Anterior cingulate cortex (tissue), 58 donors: Measurements from ENCODE around the gene CR1L.
"Not testable (repeated sequence)": the region's sequence is repeated elsewhere in the genome, so short reads cannot be mapped to it uniquely, and the experiment has no call there.

ENCODE experiments used
- DNase-seq, 58 donors: peaks; one replicate each; lab custom pipeline; 2025; lab: John Stamatoyannopoulos, UW

The CR1L gene

GRCh38 chr1:207676153-207676552, 31.2 kb downstream of the CR1L start:
- no peak for DNase-seq

GRCh38 chr1:207680590-207681388, 35.9 kb downstream of the CR1L start:
- not testable (repeated sequence) for DNase-seq

GRCh38 chr1:207682872-207683434, 38.0 kb downstream of the CR1L start:
- DNase-seq, result not testable (repeated sequence)

- not testable (repeated sequence) for DNase-seq
These were observed 45.6 kb downstream of the CR1L start for GRCh38 chr1:207690551-207690950.

GRCh38 chr1:207691010-207691409, 46.1 kb downstream of the CR1L start:
- no peak for DNase-seq

GRCh38 chr1:207691841-207692240, 46.9 kb downstream of the CR1L start:
- no peak for DNase-seq

GRCh38 chr1:207692291-207692690, 47.4 kb downstream of the CR1L start:
- not testable (repeated sequence) for DNase-seq

- no peak for DNase-seq
These were observed 51.0 kb downstream of the CR1L start for GRCh38 chr1:207695891-207696290.

- DNase-seq, result peak in 42 of 58 donors; percentile 1 to 71 (median 26)
These were observed 54.0 kb downstream of the CR1L start for GRCh38 chr1:207698822-207699483.

GRCh38 chr1:207702317-207702716, 57.4 kb downstream of the CR1L start:
- no peak for DNase-seq

- DNase-seq, result no peak
These were observed 58.8 kb downstream of the CR1L start for GRCh38 chr1:207703712-207704111.

GRCh38 chr1:207708004-207708403, 63.1 kb downstream of the CR1L start:
- not testable (repeated sequence) for DNase-seq

GRCh38 chr1:207711285-207711684, 66.4 kb downstream of the CR1L start:
- no peak for DNase-seq

- DNase-seq, result not testable (repeated sequence)
These were observed 67.8 kb downstream of the CR1L start for GRCh38 chr1:207712701-207713100.

- no peak for DNase-seq
These were observed 68.6 kb downstream of the CR1L start for GRCh38 chr1:207713529-207713928.

GRCh38 chr1:207719234-207719633, 74.3 kb downstream of the CR1L start:
- no peak for DNase-seq

GRCh38 chr1:207728200-207728858, 83.4 kb downstream of the CR1L start:
- DNase-seq, result not testable (repeated sequence)

- not testable (repeated sequence) for DNase-seq
These were observed 92.7 kb downstream of the CR1L start for GRCh38 chr1:207737503-207738157.

GRCh38 chr1:207738158-207738659, 93.3 kb downstream of the CR1L start:
- not testable (repeated sequence) for DNase-seq

GRCh38 chr1:207740207-207740606, 95.3 kb downstream of the CR1L start:
- no peak for DNase-seq
